Endodermal cell (in vitro differentiated cells): ENCODE data around the gene TMSB4Y. TPM values are rescaled to one million over a fixed set of nuclear protein-coding genes. Genes with fewer than 3 reads are reported as not detected.

Source experiments
- DNase-seq: peaks from one replicate; pipeline ENCODE4 v3.0.0-alpha.2; 2017
- H3K27ac ChIP-seq: 2 replicates; pipeline ENCODE4 v1.5.1; 2013; ENCODE audit warnings: mild to moderate bottlenecking, low read depth, low read length, moderate library complexity
- H3K27me3 ChIP-seq: 2 replicates; pipeline ENCODE4 v1.6.1; 2013; ENCODE audit warnings: mild to moderate bottlenecking, low read length, moderate library complexity; ENCODE audit not compliant: insufficient read depth, control insufficient read depth, poor library complexity, severe bottlenecking
- H3K36me3 ChIP-seq: 2 replicates; pipeline ENCODE4 v1.7.0; 2013; ENCODE audit warnings: mild to moderate bottlenecking, low read length, moderate library complexity; ENCODE audit not compliant: control insufficient read depth, insufficient read depth
- H3K4me1 ChIP-seq: one replicate; pipeline ENCODE4 v1.7.0; 2013; ENCODE audit warnings: low read length; ENCODE audit not compliant: control insufficient read depth, insufficient read depth
- H3K4me3 ChIP-seq: 2 replicates; pipeline ENCODE4 v1.5.1; 2013; ENCODE audit warnings: mild to moderate bottlenecking, low read length, moderate library complexity
- H3K9ac ChIP-seq: 2 replicates; pipeline ENCODE4 v1.6.1; 2013; ENCODE audit warnings: mild to moderate bottlenecking, low read length, moderate library complexity; ENCODE audit not compliant: poor library complexity, severe bottlenecking; ENCODE audit errors: extremely low read depth
- H3K9me3 ChIP-seq: 2 replicates; pipeline ENCODE4 v1.6.1; 2013; ENCODE audit warnings: mild to moderate bottlenecking, low read length, moderate library complexity; ENCODE audit not compliant: control insufficient read depth
- H3K27ac Mint-ChIP-seq: 2 replicates; pipeline ENCODE4 v1.8.0; 2020; ENCODE audit warnings: mixed read lengths
- H3K27me3 Mint-ChIP-seq: 2 replicates; pipeline ENCODE4 v1.8.0; 2021; ENCODE audit warnings: mild to moderate bottlenecking, mixed read lengths; ENCODE audit not compliant: insufficient read depth
- H3K36me3 Mint-ChIP-seq: 2 replicates; pipeline ENCODE4 v1.8.0; 2020; ENCODE audit warnings: low read depth, mixed read lengths
- H3K4me1 Mint-ChIP-seq: 2 replicates; pipeline ENCODE4 v1.8.0; 2020; ENCODE audit warnings: mixed read lengths
- H3K4me3 Mint-ChIP-seq: 2 replicates; pipeline ENCODE4 v1.8.0; 2020; ENCODE audit warnings: mild to moderate bottlenecking, moderate library complexity, mixed read lengths
- H3K9me3 Mint-ChIP-seq: 2 replicates; pipeline ENCODE4 v1.8.0; 2020; ENCODE audit warnings: mild to moderate bottlenecking, mixed read lengths
- WGBS, 2 experiments: methylation state at CpG; one replicate each; pipeline versions ENCODE4 v1.1.5 to v1.1.7; 2013; ENCODE audit warnings: missing lambda C conversion rate in 2 of 2, mixed read lengths in 1 of 2; ENCODE audit not compliant: insufficient coverage in 1 of 2, insufficient read length in 1 of 2; 5-methylcytosine and 5-hydroxymethylcytosine counted together
- total RNA-seq, 2 donors: library from RNA; stranded (reverse); fragmentation: NEBNext Ultra II Directional in 1 of 2; extraction: Animal tissue kit (Norgen Biotek cat#: 25700) in 1 of 2; gene quantifications; 2 replicates in 1 of 2; 3 replicates in 1 of 2; pipeline ENCODE4 v1.2.1, GENCODE V29; 2021
- TF ChIP-seq, protein P1 (sequence below): fragments of 200-600 bp; sonication (generic); conservative IDR thresholded peaks from 2 replicates; pipeline ENCODE4 v1.5.0; 2021; ENCODE audit warnings: antibody characterized with exemption, mild to moderate bottlenecking

Gene TMSB4Y
- total RNA-seq, 2 donors from 2014 or later = 1.2 TPM; not detected in 1

DNA sequence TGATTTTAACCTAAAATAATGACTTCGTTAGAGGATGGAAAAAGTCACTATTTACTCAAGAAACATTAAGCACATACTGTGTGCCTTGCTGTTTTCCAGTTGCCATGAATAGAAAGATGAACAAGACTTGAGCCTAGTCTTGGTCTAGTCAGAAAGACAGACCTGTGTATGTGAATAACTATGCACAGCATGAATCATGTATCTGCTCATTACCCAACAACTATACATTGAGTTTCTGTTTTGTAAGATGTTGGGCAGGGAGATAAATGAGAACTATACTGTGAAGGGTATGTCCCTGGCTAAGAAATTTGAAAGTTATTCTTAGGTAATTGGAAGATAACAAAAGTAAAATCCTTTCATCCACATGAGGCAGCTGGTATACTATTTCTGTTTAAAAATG is 4.3 kb downstream of the TMSB4Y start:
- H3K27ac ChIP-seq = no peak overlapping the region
- H3K4me3 ChIP-seq = no peak overlapping the region
- no peaks in the 10 kb centered on the region for H3K9me3 Mint-ChIP-seq
- TF ChIP-seq, protein P1, sequence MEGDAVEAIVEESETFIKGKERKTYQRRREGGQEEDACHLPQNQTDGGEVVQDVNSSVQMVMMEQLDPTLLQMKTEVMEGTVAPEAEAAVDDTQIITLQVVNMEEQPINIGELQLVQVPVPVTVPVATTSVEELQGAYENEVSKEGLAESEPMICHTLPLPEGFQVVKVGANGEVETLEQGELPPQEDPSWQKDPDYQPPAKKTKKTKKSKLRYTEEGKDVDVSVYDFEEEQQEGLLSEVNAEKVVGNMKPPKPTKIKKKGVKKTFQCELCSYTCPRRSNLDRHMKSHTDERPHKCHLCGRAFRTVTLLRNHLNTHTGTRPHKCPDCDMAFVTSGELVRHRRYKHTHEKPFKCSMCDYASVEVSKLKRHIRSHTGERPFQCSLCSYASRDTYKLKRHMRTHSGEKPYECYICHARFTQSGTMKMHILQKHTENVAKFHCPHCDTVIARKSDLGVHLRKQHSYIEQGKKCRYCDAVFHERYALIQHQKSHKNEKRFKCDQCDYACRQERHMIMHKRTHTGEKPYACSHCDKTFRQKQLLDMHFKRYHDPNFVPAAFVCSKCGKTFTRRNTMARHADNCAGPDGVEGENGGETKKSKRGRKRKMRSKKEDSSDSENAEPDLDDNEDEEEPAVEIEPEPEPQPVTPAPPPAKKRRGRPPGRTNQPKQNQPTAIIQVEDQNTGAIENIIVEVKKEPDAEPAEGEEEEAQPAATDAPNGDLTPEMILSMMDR = no peak
- 100% methylated on average over 1 of the region's 1 CpG; no CpG with 5 or more reads in 1 of the 2 experiments for WGBS, 2 experiments
- no peaks in the 10 kb centered on the region for H3K4me1 Mint-ChIP-seq
- no peak for DNase-seq
- no peaks in the 10 kb centered on the region for H3K9me3 ChIP-seq
- no peaks in the 10 kb centered on the region for H3K36me3 ChIP-seq
- H3K27ac Mint-ChIP-seq = no peak overlapping the region
- no peaks in the 10 kb centered on the region for H3K27me3 ChIP-seq
- H3K9ac ChIP-seq = no peak overlapping the region
- no peaks in the 10 kb centered on the region for H3K36me3 Mint-ChIP-seq
- no peaks in the 10 kb centered on the region for H3K4me1 ChIP-seq
- no peaks in the 10 kb centered on the region for H3K27me3 Mint-ChIP-seq
- no peak overlapping the region for H3K4me3 Mint-ChIP-seq

DNA sequence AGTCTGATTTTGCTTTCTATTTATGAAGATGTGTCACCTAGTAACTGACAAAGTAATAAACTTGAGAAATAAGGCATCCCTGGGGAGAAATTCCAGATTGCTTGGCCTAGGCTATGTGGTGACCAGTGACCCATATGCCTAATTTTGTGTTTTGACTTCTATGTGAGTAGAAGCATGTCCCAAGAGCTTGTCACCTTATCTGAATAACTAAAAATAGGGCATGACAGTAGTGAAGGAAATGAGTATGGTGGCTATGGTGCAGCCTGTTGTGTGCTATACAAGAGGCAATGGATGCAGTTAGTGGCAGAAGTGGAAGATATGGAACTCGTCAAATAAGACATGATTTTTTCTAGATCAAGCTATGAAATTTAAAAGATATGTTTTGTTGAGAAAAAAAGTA is 15.3 kb downstream of the TMSB4Y start:
- no peak overlapping the region for H3K4me3 ChIP-seq
- no peak overlapping the region for H3K9ac ChIP-seq
- no peak overlapping the region for H3K27ac Mint-ChIP-seq
- DNase-seq = no peak
- no peaks in the 10 kb centered on the region for H3K27me3 Mint-ChIP-seq
- H3K36me3 Mint-ChIP-seq = no peaks in the 10 kb centered on the region
- no peaks in the 10 kb centered on the region for H3K9me3 Mint-ChIP-seq
- H3K4me1 Mint-ChIP-seq = no peaks in the 10 kb centered on the region
- no peak overlapping the region for H3K27ac ChIP-seq
- H3K9me3 ChIP-seq = peaks cover 13% of the 10 kb centered on the region
- no peaks in the 10 kb centered on the region for H3K36me3 ChIP-seq
- no peak overlapping the region for H3K4me3 Mint-ChIP-seq
- TF ChIP-seq, protein P1 = no peak
- no peaks in the 10 kb centered on the region for H3K4me1 ChIP-seq
- WGBS, 2 experiments = 94% methylated on average over 1 of the region's 1 CpG; no CpG with 5 or more reads in 1 of the 2 experiments
- no peaks in the 10 kb centered on the region for H3K27me3 ChIP-seq

DNA sequence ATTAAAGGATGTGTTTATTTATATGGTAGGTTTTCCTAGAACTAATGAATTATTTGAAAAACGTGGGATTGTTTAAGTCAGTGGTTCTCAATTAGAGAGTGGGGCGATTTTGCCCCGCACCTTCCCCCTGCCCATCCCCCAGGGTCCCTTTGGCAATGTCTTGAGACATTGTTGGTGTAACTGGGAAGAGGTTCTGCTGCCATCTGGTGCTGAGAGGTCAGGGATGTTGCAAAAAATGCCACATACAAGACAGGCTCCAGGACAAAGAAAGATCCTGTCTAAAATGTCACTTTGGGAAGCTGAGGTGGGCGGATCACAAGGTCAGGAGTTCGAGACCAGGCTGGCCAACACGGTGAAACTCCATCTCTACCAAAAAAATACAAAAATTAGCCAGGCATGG is 25.8 kb downstream of the TMSB4Y start:
- Histone ChIP-seq H3K27ac (no peak overlapping the region), H3K4me1 (no peaks in the 10 kb centered on the region), H3K27me3 (no peaks in the 10 kb centered on the region), H3K36me3 (no peaks in the 10 kb centered on the region), H3K9me3 (no peaks in the 10 kb centered on the region), H3K9ac (no peak overlapping the region), H3K4me3 (no peak overlapping the region)
- Mint-ChIP-seq H3K27ac (no peak overlapping the region), H3K27me3 (no peaks in the 10 kb centered on the region), H3K9me3 (no peaks in the 10 kb centered on the region), H3K4me1 (no peaks in the 10 kb centered on the region), H3K36me3 (no peaks in the 10 kb centered on the region), H3K4me3 (no peak overlapping the region)
- TF ChIP-seq, protein P1 = no peak
- WGBS, 2 experiments = 68% methylated on average over 4 of the region's 6 CpGs; no CpG with 5 or more reads in 1 of the 2 experiments
- DNase-seq = no peak
